Pulmonary artery endothelial cell (primary cell): ENCODE results near the gene FMN1. TPM values are rescaled to one million over a fixed set of nuclear protein-coding genes. Genes with fewer than 3 reads are reported as not detected.

ENCODE experiments used
- DNase-seq: peaks from one replicate; pipeline ENCODE4 v3.0.0-alpha.2; 2011; ENCODE audit warnings: low read depth, low spot score
- total RNA-seq: library from RNA; depleted of rRNA; stranded (reverse); fragments of >200 nt; gene quantifications from 2 replicates; pipeline ENCODE4 v1.2.3, GENCODE V29; 2014

FMN1 gene
- total RNA-seq, 1 donor from 2014 or later: under 0.01 TPM

DNA sequence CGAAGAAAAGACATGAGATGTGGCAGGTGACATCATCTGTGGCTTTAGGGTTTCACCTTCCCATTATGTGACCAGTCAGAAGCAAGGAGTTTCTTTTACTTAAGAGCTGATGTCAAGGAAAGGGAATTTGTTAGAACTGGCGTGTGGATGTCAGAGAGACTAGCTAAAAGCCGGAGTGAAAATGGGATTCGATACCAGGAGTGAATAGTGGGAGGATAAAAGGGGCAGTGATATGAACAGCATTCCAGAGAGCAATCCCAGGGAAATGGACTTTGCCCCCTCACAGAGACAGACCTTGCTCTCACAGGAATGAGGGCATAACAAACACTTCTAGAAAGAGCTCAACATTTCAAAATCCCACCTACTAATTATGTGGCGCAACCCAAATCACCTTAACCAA, 5.9 kb upstream of the FMN1 start:
- DNase-seq: no peak

DNA sequence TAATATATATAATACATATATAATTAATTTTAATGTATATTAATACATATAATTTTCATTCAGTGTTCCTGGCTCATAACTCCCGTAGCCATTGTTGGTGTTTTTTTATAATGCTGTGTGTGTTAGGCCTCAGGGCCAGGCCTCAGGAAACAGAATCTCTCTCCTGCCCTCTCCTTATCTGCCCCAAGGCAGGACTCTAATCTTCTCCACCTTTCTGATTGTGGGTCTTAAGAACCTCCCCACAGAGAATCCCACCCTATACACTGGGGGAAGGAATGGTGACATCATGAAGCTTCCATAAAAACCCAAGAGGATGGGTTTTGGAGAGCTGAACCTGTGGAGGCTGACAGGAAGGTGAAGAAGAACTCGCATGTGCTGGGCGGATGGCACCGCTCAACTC, 4.0 kb upstream of the FMN1 start:
- no peak for DNase-seq

- no peak for DNase-seq
These were observed 3.1 kb upstream of the FMN1 start for GRCh38 chr15:33197636-33198035.

DNA sequence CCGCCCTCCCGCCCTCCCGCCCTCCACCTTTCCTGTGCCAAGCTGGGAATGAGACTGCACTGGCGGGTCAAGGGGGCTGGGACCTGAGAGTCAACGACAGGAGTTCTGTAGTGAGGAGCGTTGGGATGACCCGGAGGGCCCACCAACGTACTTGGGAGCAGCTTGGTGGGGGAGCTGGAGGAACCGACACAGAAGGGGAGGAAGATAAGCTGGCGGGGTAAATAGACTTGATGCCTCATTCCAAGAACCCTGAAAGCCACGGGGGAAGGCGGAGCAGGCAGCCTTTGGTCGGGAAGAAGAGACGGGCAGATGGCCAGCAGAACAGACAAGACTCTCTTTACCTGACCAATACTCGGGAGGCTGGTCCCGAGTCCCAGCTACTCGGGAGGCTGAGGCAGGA, 277 bp downstream of the FMN1 start:
- DNase-seq: no peak

- DNase-seq: no peak
These were observed 2.9 kb downstream of the FMN1 start for GRCh38 chr15:33191591-33191990.

DNA sequence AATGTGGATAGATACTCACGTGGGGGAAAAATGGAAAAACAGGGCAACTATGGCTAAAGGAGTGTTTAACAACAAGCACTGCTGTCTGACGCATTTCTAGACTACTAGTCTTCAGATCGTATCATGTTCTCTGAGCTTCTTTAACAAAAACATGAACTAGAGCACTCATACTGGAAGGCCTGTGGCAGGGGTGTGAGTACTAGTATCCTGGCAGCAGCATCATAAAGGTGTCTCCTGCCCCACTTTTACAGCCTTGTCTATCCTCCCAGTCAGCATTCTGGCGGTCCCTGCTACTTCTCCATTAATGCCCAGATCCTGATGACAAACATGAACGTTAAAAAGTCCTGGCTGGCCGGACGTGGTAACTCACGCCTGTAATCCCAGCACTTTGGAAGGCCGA, 4.0 kb downstream of the FMN1 start:
- DNase-seq: no peak

DNA sequence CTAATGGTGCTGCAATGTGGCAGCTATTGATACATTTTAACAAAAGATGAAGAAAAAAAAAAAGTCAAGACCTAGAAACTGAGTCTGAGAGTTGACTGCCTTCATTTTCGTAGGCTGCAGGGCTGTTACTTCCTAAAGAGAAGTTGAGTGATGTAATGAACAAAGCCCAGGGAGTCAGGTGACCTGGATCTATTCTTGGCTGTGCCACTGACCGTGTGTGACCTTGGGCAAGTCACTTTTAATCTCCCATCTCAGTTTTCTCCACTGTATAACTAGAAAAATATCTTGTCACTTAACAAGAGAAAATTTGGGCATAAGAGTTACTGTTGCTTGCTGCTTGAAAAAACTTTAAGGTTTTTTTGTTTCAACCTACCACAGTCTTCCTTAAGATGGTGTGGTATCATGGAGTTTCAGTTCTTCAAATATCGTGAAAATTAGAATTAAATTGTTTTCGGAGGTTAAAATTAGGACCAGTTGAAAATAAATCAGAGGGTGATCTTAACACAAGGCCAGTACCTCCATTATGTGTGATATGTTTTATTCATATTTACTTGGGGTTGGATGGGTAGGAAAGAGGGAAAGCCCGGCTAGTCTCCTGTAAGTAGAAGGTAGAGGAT, 5.8 kb downstream of the FMN1 start:
- DNase-seq: no peak

DNA sequence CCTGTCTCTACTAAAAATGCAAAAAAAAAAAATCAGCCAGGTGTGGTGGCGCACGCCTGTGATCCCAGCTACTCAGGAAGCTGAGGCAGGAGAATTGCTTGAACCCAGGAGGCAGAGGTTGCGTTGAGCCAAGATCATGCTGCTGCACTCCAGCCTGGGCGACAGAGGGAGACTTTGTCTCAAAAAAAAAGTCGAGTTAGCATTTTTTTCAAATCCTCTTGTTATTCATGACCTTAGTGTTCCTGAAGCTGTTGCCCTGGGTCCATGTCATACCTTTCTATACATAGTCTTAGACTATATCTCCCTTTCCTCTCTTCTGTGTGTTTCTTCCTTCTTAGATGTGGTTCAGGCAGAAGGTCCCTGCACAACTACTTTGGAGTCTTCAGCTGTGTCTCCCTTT, 6.4 kb downstream of the FMN1 start:
- DNase-seq: no peak

GRCh38 chr15:33183334-33183733, 11.2 kb downstream of the FMN1 start:
- no peak for DNase-seq

GRCh38 chr15:33182926-33183325, 11.6 kb downstream of the FMN1 start:
- DNase-seq: no peak

GRCh38 chr15:33182278-33182905, 12.1 kb downstream of the FMN1 start:
- DNase-seq: no peak

DNA sequence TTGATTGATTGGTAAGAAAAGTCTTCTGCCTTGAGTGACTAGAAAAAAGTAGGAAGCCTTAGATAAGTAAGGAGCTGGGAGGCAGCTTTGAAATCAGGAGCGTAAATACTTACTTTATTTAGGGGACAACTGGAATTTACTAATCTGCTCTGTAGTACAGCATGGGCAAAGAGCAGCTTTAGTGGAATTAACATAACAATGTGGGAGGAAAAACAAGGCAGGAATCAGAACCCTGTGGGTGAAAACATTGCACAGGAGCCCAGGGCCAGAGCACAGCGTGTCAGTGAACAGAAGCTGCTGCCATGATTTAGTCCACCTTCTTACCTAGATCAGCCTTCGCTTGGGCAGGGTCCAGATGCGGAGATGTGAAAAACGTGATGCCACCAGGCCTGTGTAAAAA, 14.6 kb downstream of the FMN1 start:
- DNase-seq: no peak

GRCh38 chr15:33171202-33171601, 23.3 kb downstream of the FMN1 start:
- no peak for DNase-seq

GRCh38 chr15:33169625-33170024, 24.9 kb downstream of the FMN1 start:
- DNase-seq: no peak

DNA sequence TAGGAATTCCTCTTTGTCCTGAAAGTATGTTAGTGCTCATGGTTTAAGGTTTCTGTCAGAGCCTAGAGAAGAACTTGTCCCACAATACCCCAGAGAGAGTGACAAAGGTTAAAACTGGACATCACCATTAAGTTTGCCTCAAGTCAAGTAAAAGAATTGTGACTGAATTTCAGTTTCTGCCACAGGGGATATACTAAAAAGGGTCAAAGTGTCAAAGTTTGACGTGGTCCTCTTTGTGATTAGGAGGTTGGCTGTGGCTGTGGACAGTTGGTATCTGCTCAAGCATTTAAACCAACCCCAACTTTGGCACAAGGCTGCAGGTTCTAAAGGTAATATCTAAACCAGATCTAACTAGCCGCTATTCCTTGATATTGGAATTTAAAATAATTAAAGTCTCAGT, 26.1 kb downstream of the FMN1 start:
- DNase-seq: no peak

GRCh38 chr15:33163816-33164215, 30.7 kb downstream of the FMN1 start:
- no peak for DNase-seq

DNA sequence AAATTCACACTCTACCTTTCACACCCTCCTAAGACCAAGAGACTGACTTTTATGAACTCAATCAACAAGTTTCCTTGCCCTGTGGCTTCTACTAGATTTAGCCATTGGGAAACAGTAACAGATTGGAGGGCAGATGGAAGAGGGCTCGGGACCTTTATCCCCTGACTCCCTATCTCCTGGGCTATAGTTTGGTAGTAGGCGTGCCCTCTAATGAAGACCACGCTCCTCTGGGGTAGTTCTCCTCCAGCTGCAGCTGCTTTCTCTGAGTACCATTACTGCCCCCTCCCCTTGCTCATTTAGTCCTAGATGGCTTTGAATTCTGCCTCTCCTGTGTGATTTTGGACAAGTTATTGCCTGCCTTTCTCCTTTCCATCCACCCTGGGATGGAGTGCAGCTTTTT, 33.3 kb downstream of the FMN1 start:
- no peak for DNase-seq

DNA sequence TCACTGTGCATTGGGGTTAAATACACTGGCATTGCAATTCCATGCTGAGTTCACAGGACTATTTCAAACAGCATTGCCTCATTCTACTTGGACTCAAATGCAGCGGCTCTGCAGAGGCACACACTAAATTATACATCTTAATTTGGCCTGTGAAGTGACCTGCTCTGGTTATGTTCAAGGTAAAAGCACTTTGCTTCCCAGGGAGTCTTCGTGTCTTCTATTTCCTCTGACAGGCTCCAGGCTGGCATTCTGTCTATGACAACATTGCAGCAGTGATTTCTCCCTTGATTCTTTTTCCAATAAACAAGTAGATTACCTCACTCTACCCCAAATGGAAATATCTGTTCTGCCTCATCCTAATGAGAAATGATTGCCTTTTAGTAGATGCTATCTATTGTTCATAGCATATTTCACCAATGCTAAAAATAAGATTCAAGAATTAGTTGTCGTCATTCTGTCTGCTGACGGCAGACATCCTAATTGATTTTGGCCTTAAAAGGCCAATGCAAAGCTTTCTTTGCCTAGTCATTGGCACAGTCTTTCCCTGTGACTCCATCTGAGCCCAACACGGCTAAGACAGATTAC, 33.8 kb downstream of the FMN1 start:
- no peak for DNase-seq

GRCh38 chr15:33159726-33160453, 34.6 kb downstream of the FMN1 start:
- no peak for DNase-seq

DNA sequence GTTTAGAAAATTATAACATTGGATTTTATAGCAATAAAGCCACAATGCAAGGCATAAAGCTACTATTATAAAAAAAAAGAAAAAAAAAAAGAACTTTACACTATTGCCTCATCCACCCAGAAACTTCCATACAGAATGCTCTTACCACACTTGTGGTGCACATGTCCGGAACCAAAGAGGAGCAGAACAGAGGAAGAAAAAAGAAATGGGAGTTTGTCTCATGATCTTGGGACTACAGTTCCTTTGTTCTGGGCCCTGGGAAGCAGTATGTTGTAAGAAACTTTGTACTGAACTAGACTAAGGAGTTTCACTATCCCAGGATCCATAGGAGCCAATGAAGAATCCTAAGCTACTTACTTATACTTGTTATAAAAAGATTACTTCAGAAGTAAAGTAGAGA, 36.1 kb downstream of the FMN1 start:
- DNase-seq: no peak

- no peak for DNase-seq
These were observed 37.0 kb downstream of the FMN1 start for GRCh38 chr15:33157371-33158037.
